ENCODE data around the gene GNAO1.

Gene GNAO1

GRCh38 chr16:56337131-56337857, 146.0 kb downstream of the GNAO1 start:
- DNase-seq = no peak

GRCh38 chr16:56337858-56338325, 146.6 kb downstream of the GNAO1 start:
- DNase-seq = no peak

GRCh38 chr16:56338566-56339318, 147.5 kb downstream of the GNAO1 start:
- DNase-seq = no peak

GRCh38 chr16:56339431-56340195, 148.3 kb downstream of the GNAO1 start:
- DNase-seq = no peak

DNA sequence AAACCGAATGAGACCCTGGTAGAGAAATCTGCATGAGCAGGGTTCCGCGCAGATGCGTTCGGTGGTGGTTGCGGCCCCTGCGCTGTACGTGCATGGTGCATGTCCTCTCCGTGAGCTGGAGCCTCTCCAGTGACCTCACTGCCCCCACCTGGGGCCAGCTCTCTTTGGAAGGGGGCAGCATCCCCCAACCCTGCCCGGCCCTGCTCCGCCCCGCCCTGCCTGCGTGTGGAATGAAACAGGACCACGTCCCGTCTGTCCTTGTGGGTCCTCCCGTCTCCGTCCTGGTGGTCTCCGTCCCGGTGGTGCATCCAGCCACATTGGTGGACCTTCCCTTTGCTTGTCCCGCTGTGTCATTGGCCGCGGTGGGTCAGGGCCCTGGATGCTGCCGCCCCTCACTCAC, 149.1 kb downstream of the GNAO1 start:
- no peak for DNase-seq

DNA sequence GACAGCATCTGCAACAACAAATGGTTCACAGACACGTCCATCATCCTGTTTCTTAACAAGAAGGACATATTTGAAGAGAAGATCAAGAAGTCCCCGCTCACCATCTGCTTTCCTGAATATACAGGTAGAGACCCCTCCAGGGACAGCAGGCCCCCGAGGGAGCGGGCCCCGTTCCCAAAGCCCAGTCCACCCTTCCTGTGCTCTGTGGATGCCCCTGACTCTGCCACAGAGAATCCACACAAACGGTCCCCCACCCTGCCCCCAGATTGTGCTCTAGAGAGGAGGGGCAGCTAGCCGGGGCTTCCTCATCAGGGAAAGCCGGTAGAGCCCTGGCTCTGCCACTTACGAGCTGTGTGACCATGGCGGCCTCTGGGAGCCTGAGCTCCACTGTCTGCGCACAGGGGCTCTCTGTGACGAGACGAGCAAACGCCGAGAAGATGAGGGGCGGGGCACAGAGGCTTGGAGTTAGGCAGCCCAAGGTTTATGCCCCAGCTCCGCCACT, 149.6 kb downstream of the GNAO1 start:
- DNase-seq = no peak

DNA sequence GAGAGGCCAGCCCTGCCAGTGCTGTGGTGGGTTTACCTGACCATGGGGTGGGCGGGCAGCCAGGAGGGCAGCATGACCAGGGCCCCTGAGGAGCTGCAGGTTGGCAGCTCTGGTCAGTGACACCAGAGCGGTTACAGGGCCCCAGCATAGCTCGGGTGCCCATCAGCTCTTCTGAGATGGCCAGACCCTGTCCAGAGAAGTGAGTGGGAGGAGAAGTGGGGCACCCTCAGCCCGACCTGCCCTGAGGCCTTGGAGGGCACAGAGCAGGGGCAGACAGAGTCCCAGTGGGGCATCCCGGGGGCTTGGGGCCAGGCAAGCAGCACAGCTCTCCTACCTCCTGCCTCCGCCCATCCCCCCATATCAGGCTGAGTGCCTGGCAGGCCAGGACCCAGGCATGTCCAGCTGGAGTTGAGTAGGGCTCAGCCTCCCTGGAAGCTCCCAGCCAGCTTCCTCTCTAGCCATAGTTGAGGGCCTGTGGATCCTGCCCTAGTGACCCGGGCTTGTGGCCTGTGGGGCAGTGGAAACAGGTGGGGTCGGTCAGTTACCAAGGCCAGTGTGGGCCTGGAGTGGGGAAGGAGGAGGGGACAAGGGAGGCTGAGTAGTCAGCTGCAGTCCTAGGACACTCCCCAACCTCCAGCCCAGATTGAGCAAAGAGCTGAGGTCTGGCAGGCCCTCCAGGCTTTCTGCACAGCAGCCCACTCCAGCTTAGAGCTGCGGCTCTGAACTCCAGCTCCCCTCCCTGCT, 150.5 kb downstream of the GNAO1 start:
- no peak for DNase-seq

- no peak for DNase-seq
Observed at GRCh38 chr16:56343661-56344517, 152.6 kb downstream of the GNAO1 start.

DNA sequence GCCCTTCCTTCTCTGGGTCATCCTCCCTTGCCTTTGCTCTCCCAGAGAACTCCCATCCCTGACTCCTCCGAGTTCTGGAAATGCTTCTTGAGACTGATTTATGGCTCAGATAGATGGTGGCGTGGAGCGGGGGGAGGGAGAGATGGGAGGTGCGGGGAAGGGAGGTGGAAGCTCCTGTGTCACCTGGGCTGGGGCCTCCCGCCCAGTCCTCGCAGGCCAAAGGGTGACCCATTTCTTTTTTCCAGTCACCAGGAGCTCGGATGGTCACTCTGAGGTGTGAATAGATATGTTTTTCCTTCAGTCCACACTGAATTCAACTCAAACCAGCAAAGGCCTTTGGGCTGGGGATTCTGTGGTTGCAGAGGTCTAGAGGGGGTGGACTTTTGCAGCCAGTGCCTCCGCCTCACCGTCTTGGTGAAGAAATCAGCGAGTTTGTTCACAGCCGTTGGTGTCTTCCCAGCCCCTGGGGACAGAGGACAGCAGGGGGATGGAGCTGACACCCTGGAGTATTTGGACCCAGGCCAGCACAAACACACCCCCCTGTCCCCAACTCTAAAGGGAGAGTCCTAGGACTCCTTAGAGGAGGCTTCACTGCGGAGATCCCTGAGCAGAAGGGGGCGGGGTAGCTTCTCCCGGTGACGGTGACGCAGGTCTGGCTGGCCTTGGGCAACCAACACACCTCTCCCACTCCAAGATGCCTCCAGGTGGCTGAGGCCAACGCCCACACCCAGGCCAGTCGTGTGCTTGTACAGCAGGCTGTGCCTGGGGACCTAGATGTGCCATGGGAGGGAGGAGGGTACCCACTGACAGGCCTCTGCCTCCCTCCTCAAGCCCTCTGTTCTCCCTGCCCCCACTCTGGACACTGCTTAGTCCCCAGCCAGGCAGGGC, 153.5 kb downstream of the GNAO1 start:
- no peak for DNase-seq

DNA sequence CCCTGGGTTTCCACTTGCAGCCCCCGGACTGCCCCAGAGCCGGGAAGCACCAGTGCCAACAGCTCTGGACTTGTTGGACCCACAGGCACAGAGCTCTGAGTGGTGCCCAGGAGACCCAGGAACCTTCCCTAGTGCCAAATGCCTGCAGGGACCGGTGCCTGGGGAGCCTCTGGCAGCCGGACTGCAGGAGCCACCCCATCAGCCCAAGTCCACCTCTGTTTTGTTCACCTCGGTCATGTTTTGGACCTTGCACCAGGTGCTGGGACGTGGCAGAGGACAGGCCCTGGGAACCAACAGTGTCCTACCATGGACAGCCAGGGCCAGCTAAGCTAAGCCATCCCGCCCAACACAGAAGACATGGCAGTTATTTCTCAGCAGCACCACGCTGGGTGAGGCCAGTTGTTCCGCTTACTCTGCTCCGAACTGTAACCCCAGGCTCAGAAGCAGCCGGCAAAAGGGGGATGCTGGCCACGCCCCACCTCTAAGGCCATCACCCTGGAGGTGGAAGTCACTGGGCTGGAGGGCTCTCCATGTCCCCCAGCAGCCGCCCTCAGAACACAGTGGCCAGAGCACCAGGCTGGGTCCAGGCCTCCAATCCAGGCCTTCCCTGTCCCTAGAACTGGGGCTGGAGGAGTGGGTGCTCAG, 154.2 kb downstream of the GNAO1 start:
- DNase-seq = no peak

DNA sequence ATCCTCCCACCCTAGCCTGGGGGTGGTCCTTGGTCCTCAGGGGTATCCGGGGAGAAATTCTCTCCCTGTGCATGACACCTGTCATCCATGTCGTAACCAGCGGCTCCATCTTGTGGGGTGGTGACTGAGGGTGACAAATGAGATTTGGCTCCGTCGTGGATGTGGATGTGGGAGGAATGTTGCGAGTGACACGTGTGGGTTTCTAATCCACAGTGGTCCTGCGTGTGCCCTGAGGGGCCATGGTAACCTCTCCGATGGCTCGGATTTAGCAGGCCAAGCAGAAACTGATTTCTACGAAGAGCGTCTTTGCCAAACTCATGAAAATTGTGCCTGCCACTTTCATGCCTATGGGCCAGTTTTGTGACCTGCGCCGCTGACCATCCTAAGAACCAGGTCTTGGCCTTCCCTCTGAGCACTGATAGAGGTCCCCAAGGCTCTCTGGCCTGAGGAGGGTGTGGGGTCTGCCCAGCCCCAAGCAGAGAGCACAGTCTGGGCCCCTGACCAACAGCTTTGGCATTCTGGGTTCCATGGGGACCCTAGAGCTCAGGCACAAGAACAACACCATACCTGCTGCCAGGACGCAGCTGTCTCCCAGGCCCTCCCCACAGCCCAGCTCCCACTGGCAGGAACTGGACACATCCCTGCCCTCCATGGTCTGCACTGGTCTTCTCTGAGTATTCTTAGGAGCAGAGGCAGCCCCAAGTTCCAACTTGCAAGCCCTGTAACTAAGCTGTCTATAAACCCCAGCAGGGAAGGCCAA, 155.0 kb downstream of the GNAO1 start:
- DNase-seq = no peak

DNA sequence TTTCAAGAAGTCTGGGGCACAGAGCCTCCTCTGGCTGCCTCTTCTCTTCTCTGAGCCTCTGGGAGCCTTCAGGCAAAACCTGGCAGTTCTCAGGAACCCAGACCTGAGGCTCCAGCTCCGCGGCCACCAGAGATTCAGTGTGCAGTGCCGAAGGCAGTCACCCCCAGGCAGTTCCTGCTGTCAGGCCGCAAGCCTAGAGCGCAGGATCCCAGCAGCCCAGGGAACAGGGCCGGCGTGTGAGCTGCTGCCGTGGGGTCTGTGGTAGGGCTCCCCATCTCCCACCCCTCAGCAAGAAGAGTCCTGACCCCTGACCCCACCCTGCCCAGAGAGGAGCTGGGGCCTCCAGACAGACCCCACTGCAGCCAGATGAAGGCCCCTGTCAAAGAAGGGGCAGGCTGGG, 155.9 kb downstream of the GNAO1 start:
- DNase-seq = no peak

DNA sequence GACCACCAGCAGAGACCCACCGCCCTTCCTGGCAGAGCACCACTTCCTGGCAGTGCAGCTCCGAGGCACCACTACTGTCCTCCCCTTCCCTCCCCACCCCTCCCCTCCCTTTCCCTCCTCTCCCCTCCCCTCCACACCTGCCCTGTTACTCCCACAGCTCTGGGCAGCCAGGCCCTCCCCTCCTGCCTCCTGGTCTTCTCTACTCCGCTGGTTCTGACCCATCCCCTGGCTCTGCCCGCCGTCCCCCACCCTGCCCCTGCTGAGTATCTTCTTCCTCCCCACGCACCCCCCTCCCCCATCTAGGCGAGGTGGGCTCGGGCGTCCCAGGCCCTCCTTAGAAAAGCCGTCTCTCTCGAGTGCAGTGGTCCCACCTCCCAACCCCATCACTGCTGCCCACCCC, 156.4 kb downstream of the GNAO1 start:
- DNase-seq = no peak

DNA sequence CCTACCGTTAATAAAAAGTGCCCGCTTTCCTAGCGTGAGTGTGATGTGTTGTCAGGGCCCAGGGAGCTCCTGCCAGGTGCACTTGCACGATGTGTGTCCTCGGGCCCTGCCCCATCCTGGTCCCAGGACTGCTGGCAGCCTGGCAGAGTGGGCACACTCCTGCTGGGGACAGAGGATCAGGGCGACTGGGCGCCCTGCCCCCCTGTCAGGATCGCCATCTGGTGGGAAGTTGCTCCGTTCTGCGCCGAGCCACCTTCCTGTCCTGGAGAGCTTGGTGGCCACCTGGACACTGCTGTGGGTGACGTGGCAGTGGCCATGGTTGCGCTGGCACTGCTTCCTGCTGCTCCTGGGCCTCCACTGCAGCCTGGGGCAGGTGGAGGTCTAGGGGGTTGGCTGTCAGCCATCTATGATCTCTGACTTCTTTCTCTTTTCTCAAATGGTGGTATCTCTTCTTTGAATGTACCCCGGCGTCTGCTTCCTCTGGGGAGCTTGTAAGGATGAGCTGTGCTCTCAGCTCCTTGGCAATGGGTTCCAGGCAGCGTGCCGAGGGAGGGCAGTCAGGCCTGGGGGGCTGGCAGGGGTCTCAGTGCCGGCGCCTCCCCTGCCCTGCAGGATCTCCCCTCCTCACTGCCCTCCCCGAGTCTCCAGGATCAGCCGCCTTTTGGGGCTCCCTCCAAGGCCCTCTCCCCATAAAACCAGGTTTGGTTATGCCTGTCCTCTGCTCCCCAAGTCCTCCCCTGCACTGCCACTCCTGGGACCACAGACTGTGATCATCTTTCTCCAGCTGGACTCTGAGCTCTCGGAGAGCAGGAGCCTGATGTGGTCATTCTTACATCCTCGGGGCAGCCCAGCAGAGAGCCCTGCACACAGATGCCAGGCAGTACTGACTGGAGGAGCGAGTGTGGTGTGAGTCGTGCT, 157.1 kb downstream of the GNAO1 start:
- DNase-seq = peak; percentile 12

GRCh38 chr16:56349086-56349415, 157.8 kb downstream of the GNAO1 start:
- no peak for DNase-seq

- no peak for DNase-seq
Observed at GRCh38 chr16:56349711-56350161, 158.4 kb downstream of the GNAO1 start.

DNA sequence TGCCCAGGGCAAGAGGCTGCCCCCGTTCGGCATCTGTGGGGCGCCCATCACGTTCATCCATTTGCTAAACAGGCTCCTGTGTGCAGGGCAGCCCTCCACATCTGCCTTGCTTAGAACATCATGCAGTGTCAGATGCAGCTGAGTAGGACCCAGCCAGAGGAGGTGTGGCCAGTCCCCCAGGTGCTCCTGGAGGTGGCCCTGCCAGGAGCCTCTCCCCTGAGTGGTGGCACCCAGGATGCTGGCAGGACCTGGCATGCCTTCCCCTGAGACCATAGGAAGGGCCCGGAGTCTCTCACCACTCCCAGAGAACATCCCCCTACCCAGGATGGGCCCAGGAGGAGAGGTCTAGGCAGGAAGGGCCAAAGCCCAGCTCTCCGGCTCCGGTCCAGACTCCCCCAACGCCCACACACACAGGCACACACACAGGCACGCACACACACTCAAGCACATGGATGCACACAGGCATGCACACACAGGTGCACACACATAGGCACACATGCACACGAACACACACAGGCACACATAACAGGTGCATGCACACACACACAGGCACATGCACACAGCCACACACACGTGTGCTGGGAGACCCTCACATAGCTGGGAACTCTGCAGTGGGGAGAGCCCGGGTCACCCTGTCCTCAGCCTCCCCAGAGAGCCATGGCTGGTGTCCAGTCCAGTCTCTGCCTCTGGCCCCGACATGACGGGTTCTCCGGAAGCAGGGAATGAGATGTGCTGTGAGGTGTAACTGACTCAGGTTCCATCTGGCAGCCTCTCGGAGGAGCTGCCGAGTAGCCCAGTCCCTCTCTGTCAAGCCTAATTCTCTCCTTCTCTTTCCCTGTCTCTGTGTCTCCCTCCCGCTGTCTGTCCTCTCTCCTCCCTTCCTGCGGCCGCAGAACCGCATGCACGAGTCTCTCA, 159.5 kb downstream of the GNAO1 start:
- no peak for DNase-seq

Measured in NCI-H2029 treated with DMSO at 0.1 percent for 48 hours (cell line).